ENCODE data around the gene ROR2.

Gene ROR2

GRCh38 chr9:91908746-91909145, 41.3 kb downstream of the ROR2 start:
- no peak overlapping the region for H3K4me3 ChIP-seq (replicated peaks; ENCODE audit: low read depth, low read length)
- TF ChIP-seq, protein P1, sequence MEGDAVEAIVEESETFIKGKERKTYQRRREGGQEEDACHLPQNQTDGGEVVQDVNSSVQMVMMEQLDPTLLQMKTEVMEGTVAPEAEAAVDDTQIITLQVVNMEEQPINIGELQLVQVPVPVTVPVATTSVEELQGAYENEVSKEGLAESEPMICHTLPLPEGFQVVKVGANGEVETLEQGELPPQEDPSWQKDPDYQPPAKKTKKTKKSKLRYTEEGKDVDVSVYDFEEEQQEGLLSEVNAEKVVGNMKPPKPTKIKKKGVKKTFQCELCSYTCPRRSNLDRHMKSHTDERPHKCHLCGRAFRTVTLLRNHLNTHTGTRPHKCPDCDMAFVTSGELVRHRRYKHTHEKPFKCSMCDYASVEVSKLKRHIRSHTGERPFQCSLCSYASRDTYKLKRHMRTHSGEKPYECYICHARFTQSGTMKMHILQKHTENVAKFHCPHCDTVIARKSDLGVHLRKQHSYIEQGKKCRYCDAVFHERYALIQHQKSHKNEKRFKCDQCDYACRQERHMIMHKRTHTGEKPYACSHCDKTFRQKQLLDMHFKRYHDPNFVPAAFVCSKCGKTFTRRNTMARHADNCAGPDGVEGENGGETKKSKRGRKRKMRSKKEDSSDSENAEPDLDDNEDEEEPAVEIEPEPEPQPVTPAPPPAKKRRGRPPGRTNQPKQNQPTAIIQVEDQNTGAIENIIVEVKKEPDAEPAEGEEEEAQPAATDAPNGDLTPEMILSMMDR (IDR thresholded peaks at IDR 0.05; ENCODE audit: low read length, missing control alignments), result no peak
- no peak for DNase-seq (ENCODE audit: low read depth)

DNA sequence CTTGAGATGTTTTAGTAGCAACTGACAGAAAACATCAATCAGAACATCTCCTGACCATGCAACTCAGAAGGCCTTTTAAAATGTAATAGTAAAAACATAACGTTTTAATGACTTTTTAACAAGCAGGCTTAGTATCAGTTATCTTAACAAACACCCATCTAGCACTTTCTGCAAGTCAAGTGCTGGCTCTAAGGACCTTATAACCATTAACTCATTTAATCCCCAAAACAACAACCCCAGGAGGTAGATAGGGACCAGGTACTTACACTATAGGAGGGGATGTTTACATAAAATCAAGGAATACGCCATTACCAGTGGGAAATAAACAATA, 41.8 kb downstream of the ROR2 start:
- DNase-seq (ENCODE audit: low read depth), result no peak
- H3K4me3 ChIP-seq (replicated peaks; ENCODE audit: low read depth, low read length), result no peak overlapping the region
- TF ChIP-seq, protein P1 (IDR thresholded peaks at IDR 0.05; ENCODE audit: low read length, missing control alignments), result no peak

DNA sequence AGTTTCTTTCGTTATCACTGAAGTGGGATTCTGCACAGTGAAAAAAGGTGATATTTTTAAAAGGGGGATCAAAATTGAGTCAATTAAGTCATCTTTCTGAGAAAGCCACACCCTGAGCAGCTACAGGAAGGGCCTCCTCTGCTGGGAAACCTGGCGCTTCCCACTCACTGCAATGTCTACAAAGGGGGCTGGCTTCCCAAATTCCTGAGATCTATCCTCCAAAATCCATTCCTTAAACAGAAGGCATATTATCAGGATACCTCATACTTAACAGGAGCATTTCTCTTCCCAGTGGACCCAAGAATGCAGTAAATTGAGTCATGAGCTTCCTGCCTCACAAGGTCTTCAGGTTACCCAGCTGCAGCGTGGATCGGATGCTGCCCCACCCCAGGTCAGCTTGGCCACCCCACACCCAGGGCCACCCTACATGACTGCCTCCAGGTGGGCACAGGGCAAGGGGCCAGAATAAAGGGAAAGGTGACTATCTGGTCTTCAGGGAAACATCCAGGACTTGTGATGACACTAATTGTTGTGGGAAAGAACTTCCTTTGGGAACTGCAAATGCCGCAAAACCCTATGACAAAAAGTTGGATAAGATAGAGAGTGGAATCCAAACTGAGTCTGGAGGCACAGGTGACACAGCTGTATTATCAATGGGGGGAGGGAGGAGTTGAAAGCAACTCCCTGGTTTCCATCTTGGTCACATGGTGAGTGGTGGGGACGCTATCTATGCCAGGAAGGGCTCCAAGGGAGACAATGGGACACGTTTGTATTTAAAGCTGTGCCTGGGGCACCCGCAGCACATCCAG, 42.3 kb downstream of the ROR2 start:
- no peak overlapping the region for H3K4me3 ChIP-seq (replicated peaks; ENCODE audit: low read depth, low read length)
- TF ChIP-seq, protein P1 (IDR thresholded peaks at IDR 0.05; ENCODE audit: low read length, missing control alignments), result no peak
- no peak for DNase-seq (ENCODE audit: low read depth)

- TF ChIP-seq, protein P1 (IDR thresholded peaks at IDR 0.05; ENCODE audit: low read length, missing control alignments), result no peak
- H3K4me3 ChIP-seq (replicated peaks; ENCODE audit: low read depth, low read length), result no peak overlapping the region
- no peak for DNase-seq (ENCODE audit: low read depth)
These were observed 44.0 kb downstream of the ROR2 start for GRCh38 chr9:91905991-91906469.

GRCh38 chr9:91905237-91905650, 44.8 kb downstream of the ROR2 start:
- H3K4me3 ChIP-seq (replicated peaks; ENCODE audit: low read depth, low read length), result no peak overlapping the region
- TF ChIP-seq, protein P1 (IDR thresholded peaks at IDR 0.05; ENCODE audit: low read length, missing control alignments), result no peak
- DNase-seq (ENCODE audit: low read depth), result no peak

DNA sequence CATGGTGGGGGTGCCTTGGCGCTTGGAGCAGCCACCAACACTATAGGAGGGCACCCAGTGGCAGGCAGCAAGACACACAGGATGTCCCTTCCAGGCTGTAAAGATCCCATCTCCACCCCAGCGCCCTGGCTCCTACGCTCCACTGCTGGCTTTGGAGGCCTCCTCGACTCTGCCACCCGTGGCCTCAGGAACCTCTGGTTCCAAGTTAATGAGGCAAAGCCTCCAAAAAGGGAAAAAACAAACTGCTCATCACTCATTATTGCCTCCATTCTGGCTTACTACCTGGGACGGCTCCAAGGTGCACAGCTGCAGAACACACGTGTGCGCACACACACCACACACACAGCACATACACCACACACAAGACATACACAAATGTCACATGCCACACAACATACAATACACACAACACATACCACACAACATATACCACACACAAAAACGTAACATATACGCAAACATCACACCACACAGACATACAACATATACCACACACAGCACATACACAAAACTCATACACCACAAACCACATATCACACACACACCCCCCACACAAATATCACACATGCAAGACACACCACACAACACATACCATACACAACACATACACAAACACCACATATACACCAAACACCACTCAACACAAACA, 45.3 kb downstream of the ROR2 start:
- H3K4me3 ChIP-seq (replicated peaks; ENCODE audit: low read depth, low read length), result no peak overlapping the region
- no peak for DNase-seq (ENCODE audit: low read depth)
- TF ChIP-seq, protein P1 (IDR thresholded peaks at IDR 0.05; ENCODE audit: low read length, missing control alignments), result no peak

Measured in fibroblast of pulmonary artery (primary cell).